ENCODE data around the gene CHGA.

The CHGA gene

GRCh38 chr14:92962831-92963095, 39.8 kb downstream of the CHGA start:
- no peak for TF ChIP-seq ZFX (IDR thresholded peaks at IDR 0.05; ENCODE audit: borderline replicate concordance)
- no peak for TF ChIP-seq CTCF (IDR thresholded peaks at IDR 0.05)
- no peak overlapping the region for H3K27ac ChIP-seq

GRCh38 chr14:92963301-92964123, 40.6 kb downstream of the CHGA start:
- H3K27ac ChIP-seq, result no peak overlapping the region
- TF ChIP-seq ZFX (IDR thresholded peaks at IDR 0.05; ENCODE audit: borderline replicate concordance) (no peak), CTCF (IDR thresholded peaks at IDR 0.05) (no peak)

- TF ChIP-seq CTCF (IDR thresholded peaks at IDR 0.05) (no peak), ZFX (IDR thresholded peaks at IDR 0.05; ENCODE audit: borderline replicate concordance) (no peak)
- H3K27ac ChIP-seq, result no peak overlapping the region
Observed at GRCh38 chr14:92964124-92965109, 41.5 kb downstream of the CHGA start.

- TF ChIP-seq CTCF (IDR thresholded peaks at IDR 0.05), result no peak
- no peak for TF ChIP-seq ZFX (IDR thresholded peaks at IDR 0.05; ENCODE audit: borderline replicate concordance)
- no peak overlapping the region for H3K27ac ChIP-seq
Observed at GRCh38 chr14:92965281-92965680, 42.3 kb downstream of the CHGA start.

- no peak for TF ChIP-seq CTCF (IDR thresholded peaks at IDR 0.05)
- TF ChIP-seq ZFX (IDR thresholded peaks at IDR 0.05; ENCODE audit: borderline replicate concordance), result no peak
- no peak overlapping the region for H3K27ac ChIP-seq
Observed at GRCh38 chr14:92967346-92967926, 44.5 kb downstream of the CHGA start.

- TF ChIP-seq CTCF (IDR thresholded peaks at IDR 0.05) (no peak), ZFX (IDR thresholded peaks at IDR 0.05; ENCODE audit: borderline replicate concordance) (no peak)
- H3K27ac ChIP-seq, result no peak overlapping the region
Observed at GRCh38 chr14:92968291-92969020, 45.5 kb downstream of the CHGA start.
